Trophoblast cell (in vitro differentiated cells and primary cell): ENCODE data around the gene UBE2D2.
A peak's percentile ranks its signal among the peaks of the same experiment; 100 is the strongest.

Experiments used
- DNase-seq, 2 donors: peaks; one replicate each; pipeline ENCODE4 v3.0.0-alpha.2; 2016
- H2AFZ ChIP-seq: 2 replicates; pipeline ENCODE4 v1.6.1; 2013; ENCODE audit warnings: low read length, moderate library complexity, mild to moderate bottlenecking; ENCODE audit not compliant: insufficient read depth, poor library complexity
- H2AK5ac ChIP-seq: 2 replicates; pipeline ENCODE4 v1.6.1; 2013; ENCODE audit warnings: mild to moderate bottlenecking, low read length
- H2BK120ac ChIP-seq: 2 replicates; pipeline ENCODE4 v1.6.1; 2013; ENCODE audit warnings: low read length, mild to moderate bottlenecking, moderate library complexity; ENCODE audit not compliant: insufficient read depth, poor library complexity
- H2BK12ac ChIP-seq: 2 replicates; pipeline ENCODE4 v1.6.1; 2013; ENCODE audit warnings: mild to moderate bottlenecking, low read length, moderate library complexity
- H2BK5ac ChIP-seq: 2 replicates; pipeline ENCODE4 v1.6.1; 2013; ENCODE audit warnings: low read length, low read depth, moderate library complexity, mild to moderate bottlenecking; ENCODE audit not compliant: poor library complexity
- H3K14ac ChIP-seq: 2 replicates; pipeline ENCODE4 v1.6.1; 2013; ENCODE audit warnings: mild to moderate bottlenecking, low read length
- H3K18ac ChIP-seq: 2 replicates; pipeline ENCODE4 v1.6.1; 2013; ENCODE audit warnings: mild to moderate bottlenecking, low read length
- H3K23ac ChIP-seq: 2 replicates; pipeline ENCODE4 v1.6.1; 2013; ENCODE audit warnings: low read length
- H3K27ac ChIP-seq: 2 replicates; pipeline ENCODE4 v1.5.1; 2013; ENCODE audit warnings: low read depth, mild to moderate bottlenecking, inconsistent platforms, low read length, moderate library complexity
- H3K27me3 ChIP-seq: 2 replicates; pipeline ENCODE4 v1.6.1; 2013; ENCODE audit warnings: inconsistent platforms, mild to moderate bottlenecking, low read length, moderate library complexity; ENCODE audit not compliant: insufficient read depth
- H3K36me3 ChIP-seq, 2 experiments: 1 replicate in 1 of 2; 2 replicates in 1 of 2; pipeline ENCODE4 v1.6.1; 2013; ENCODE audit warnings: low read length in 2 of 2, mild to moderate bottlenecking in 2 of 2, moderate library complexity in 1 of 2; ENCODE audit not compliant: insufficient read depth in 2 of 2, control insufficient read depth in 1 of 2
- H3K4ac ChIP-seq: 2 replicates; pipeline ENCODE4 v1.6.1; 2013; ENCODE audit warnings: low read depth, mild to moderate bottlenecking, low read length, moderate library complexity
- H3K4me1 ChIP-seq, 2 experiments: 1 replicate in 1 of 2; 2 replicates in 1 of 2; pipeline ENCODE4 v1.6.1; 2013; ENCODE audit warnings: low read length in 2 of 2, mild to moderate bottlenecking in 2 of 2, moderate library complexity in 1 of 2; ENCODE audit not compliant: insufficient read depth in 2 of 2, control insufficient read depth in 1 of 2
- H3K4me2 ChIP-seq: 2 replicates; pipeline ENCODE4 v1.6.1; 2013; ENCODE audit warnings: inconsistent platforms, mild to moderate bottlenecking, low read length, moderate library complexity
- H3K4me3 ChIP-seq: 2 replicates; pipeline ENCODE4 v1.5.1; 2013; ENCODE audit warnings: mild to moderate bottlenecking, low read depth, low read length, inconsistent platforms
- H3K79me1 ChIP-seq: one replicate; pipeline ENCODE4 v1.6.1; 2013; ENCODE audit warnings: low read length
- H3K79me2 ChIP-seq: 2 replicates; pipeline ENCODE4 v1.6.1; 2013; ENCODE audit warnings: low read length, mild to moderate bottlenecking; ENCODE audit not compliant: control insufficient read depth, insufficient read depth, poor library complexity
- H3K9ac ChIP-seq: 2 replicates; pipeline ENCODE4 v1.6.1; 2013; ENCODE audit warnings: mild to moderate bottlenecking, low read length
- H3K9me3 ChIP-seq: 2 replicates; pipeline ENCODE4 v1.6.1; 2013; ENCODE audit warnings: low read depth, mild to moderate bottlenecking, control low read depth, inconsistent platforms, low read length; ENCODE audit not compliant: insufficient read depth
- H4K12ac ChIP-seq: 2 replicates; pipeline ENCODE4 v1.6.1; 2013; ENCODE audit warnings: low read depth, mild to moderate bottlenecking, low read length, moderate library complexity
- H4K8ac ChIP-seq: 2 replicates; pipeline ENCODE4 v1.6.1; 2013; ENCODE audit warnings: low read depth, mild to moderate bottlenecking, low read length, moderate library complexity
- H4K91ac ChIP-seq: one replicate; pipeline ENCODE4 v1.6.1; 2013; ENCODE audit warnings: low read depth, mild to moderate bottlenecking, low read length, moderate library complexity
- WGBS: extraction: QIAGEN DNeasy Blood & Tissue Kit; methylation state at CpG from one replicate; pipeline ENCODE4 v1.1.7; 2013; ENCODE audit warnings: missing lambda C conversion rate; ENCODE audit not compliant: insufficient read length, insufficient coverage; ENCODE audit errors: extremely low coverage; 5-methylcytosine and 5-hydroxymethylcytosine counted together

Gene UBE2D2

DNA sequence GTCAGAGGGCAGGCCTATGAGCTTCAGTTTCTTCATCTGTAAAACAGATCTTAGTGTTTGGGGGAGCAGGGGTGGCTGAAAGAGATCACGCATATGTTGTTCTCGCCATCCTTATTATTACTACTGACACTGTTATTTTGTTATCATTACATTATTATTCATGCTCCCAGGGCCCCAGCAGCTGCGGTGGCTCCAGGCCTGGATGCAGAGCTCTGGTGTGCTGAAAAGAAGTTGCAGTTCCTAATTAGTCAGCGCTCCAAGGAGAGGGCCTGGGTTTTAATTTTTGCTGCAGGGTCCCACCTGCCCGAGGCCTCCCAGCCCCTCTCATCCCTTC lies 106.6 kb downstream of the UBE2D2 start:
- Histone ChIP-seq H3K18ac (peak overlapping the region; percentile 19), H2AK5ac (no peak overlapping the region), H3K4ac (peak overlapping the region; percentile 42), H4K8ac (no peak overlapping the region), H3K23ac (no peak overlapping the region), H3K36me3 (peaks cover 45 to 58% of the 10 kb centered on the region in 2 experiments), H2BK120ac (no peak overlapping the region), H3K27ac (peak overlapping the region; percentile 70), H2BK12ac (no peak overlapping the region), H4K12ac (no peak overlapping the region), H2AFZ (no peak overlapping the region), H3K4me2 (no peak overlapping the region), H3K14ac (no peak overlapping the region), H3K4me1 (peaks cover 55 to 66% of the 10 kb centered on the region in 2 experiments), H4K91ac (peak overlapping the region; percentile 13), H3K79me1 (peaks cover 27% of the 10 kb centered on the region), H2BK5ac (no peak overlapping the region), H3K9ac (no peak overlapping the region), H3K9me3 (no peaks in the 10 kb centered on the region), H3K4me3 (no peak overlapping the region), H3K27me3 (no peaks in the 10 kb centered on the region), H3K79me2 (peaks cover 47% of the 10 kb centered on the region)
- no CpG with 5 or more reads among the region's 5 CpGs for WGBS
- no peak for DNase-seq

DNA sequence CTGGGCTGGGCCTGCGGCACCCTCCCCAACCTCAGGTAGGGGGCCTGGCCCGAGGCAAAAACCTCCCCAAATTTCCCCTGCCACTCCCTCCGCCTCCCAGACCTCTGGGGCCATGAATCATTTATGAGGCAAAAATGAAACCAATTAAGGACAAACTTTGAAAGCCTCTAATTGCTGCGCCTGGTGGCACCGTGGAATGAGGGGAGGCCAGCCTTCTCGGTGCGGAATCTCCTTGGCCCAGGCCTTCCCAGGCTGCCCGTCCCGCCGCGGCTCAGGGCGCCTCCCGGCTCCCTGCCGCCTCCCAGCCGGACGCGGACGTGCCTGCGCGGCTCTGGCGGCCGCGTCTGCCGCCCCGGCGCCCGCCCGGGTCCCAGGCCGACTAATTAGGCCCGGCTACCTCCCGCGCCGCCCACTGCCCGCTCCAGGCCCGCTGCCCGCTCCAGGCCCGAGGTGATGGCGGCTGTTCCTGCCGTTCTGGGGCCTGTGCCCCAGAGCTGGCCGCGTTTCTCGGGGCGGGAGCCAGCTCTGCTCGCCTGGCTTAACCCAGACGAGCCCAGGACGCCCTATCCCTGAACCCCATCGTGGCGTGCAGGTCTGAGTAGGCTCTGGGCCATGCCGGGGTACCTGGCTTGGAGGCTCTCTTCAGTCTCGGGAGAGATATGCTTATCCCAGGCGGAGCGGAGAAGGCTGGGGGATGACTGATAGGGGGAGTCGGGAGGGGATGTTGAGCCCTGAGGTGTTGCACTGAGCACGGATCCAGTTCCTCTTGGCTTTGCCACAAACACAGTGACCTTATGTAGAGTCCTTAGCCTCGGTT lies 107.1 kb downstream of the UBE2D2 start:
- H2AFZ ChIP-seq, result no peak overlapping the region
- no peak overlapping the region for H2BK5ac ChIP-seq
- H2BK12ac ChIP-seq, result no peak overlapping the region
- no peaks in the 10 kb centered on the region for H3K27me3 ChIP-seq
- peaks cover 58 to 68% of the 10 kb centered on the region in 2 experiments for H3K4me1 ChIP-seq
- H3K4ac ChIP-seq, result peak overlapping the region; percentile 62
- H3K4me3 ChIP-seq, result no peak overlapping the region
- peak overlapping the region; percentile 70 for H3K27ac ChIP-seq
- no peak overlapping the region for H4K12ac ChIP-seq
- H3K4me2 ChIP-seq, result peak overlapping the region; percentile 6
- H3K23ac ChIP-seq, result no peak overlapping the region
- peaks cover 42 to 57% of the 10 kb centered on the region in 2 experiments for H3K36me3 ChIP-seq
- no peak overlapping the region for H3K14ac ChIP-seq
- H3K9ac ChIP-seq, result no peak overlapping the region
- peaks cover 47% of the 10 kb centered on the region for H3K79me2 ChIP-seq
- no CpG with 5 or more reads among the region's 55 CpGs for WGBS
- H2BK120ac ChIP-seq, result peak overlapping the region; percentile 11
- peaks cover 27% of the 10 kb centered on the region for H3K79me1 ChIP-seq
- H3K9me3 ChIP-seq, result no peaks in the 10 kb centered on the region
- DNase-seq, result peak in 1 of 2 donors; percentile 36
- peak overlapping the region; percentile 9 for H4K8ac ChIP-seq
- H2AK5ac ChIP-seq, result no peak overlapping the region
- peak overlapping the region; percentile 58 for H4K91ac ChIP-seq
- peak overlapping the region; percentile 19 for H3K18ac ChIP-seq

DNA sequence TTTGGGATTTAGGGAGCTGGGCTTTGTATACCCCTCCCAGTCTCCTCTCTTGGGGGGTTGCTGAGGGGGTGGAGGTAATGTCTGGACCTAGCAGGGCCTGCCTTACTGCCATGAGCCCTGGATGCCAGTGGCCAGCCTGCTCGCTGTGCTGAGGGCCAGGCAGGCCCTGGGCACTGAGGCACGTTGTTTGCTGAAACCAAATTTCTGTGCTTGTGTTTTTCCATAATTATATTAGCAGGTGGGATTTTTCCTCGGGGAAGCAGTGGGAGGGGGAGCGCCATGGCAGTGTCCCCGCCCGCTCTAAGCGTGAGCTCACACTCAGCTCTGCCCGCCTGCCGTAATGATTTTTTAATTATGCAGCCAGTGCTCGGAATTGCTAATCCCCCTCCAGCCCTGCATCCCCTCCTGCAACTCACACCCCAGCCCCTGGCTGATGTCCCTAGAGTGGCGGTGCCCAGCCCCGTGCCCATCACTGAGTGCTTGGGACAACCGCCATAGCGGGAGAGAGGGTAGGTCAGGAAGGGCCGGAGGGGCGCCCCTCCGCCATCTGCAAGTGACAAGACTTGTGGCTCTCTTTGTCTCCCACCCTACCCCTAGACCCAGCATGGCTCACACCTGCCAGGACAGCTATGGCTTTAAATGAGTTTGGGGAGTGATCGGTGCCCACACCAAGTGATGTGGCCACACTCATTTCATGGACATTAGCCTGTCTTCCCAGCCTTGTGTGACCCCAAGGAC lies 108.0 kb downstream of the UBE2D2 start:
- no peaks in the 10 kb centered on the region for H3K27me3 ChIP-seq
- peaks cover 27% of the 10 kb centered on the region for H3K79me1 ChIP-seq
- no peak overlapping the region for H2BK5ac ChIP-seq
- peak overlapping the region; percentile 6 for H2BK12ac ChIP-seq
- H4K8ac ChIP-seq, result no peak overlapping the region
- H3K9me3 ChIP-seq, result no peaks in the 10 kb centered on the region
- peaks cover 45% of the 10 kb centered on the region for H3K79me2 ChIP-seq
- no CpG with 5 or more reads among the region's 18 CpGs for WGBS
- peak overlapping the region; percentile 58 for H4K91ac ChIP-seq
- no peak for DNase-seq
- H3K9ac ChIP-seq, result no peak overlapping the region
- H3K4me3 ChIP-seq, result no peak overlapping the region
- no peak overlapping the region for H3K27ac ChIP-seq
- H4K12ac ChIP-seq, result no peak overlapping the region
- H2BK120ac ChIP-seq, result peak overlapping the region; percentile 11
- no peak overlapping the region for H2AK5ac ChIP-seq
- H3K14ac ChIP-seq, result peak overlapping the region; percentile 29
- H3K4ac ChIP-seq, result peak overlapping the region; percentile 62
- no peak overlapping the region for H3K4me2 ChIP-seq
- peaks cover 37 to 50% of the 10 kb centered on the region in 2 experiments for H3K36me3 ChIP-seq
- H2AFZ ChIP-seq, result no peak overlapping the region
- H3K23ac ChIP-seq, result no peak overlapping the region
- H3K18ac ChIP-seq, result peak overlapping the region; percentile 25
- H3K4me1 ChIP-seq, result peaks cover 58 to 67% of the 10 kb centered on the region in 2 experiments

DNA sequence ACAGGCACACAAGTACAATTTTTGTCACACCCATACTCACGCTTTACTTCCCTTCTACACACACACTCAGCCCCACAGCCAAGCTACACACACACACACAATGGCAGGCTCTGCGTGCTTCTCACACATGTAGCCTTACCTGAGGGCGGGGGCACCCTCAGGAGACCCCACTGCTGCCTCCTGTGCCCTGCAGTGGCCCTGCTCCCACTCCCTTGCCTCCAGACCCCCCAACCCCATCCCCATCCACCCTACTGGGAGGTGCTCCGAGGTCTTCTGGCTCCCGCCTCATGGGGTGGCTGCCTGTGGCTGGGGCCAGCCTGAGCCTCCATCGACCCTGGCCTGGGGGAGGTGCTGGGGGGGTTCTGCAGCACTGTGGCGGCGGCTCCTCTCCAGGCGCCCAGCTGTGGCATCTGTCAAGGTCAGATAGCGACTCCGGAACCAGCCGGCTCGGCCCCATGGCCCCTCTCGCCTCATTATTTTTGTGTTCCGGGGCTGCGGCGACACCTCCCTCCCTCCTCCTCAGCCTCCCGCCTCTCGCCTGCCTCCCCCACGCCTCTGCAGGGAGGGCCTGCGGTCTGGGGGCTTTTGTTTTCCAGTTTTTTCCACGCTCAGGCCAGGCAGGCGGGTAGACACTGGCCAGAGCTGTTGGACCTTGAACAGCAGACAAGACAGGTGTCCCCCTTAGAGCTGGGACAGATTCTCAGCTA lies 108.7 kb downstream of the UBE2D2 start:
- Histone ChIP-seq H3K9me3 (no peaks in the 10 kb centered on the region), H3K27me3 (no peaks in the 10 kb centered on the region), H2AK5ac (no peak overlapping the region), H3K4me2 (no peak overlapping the region), H3K36me3 (peaks cover 34 to 43% of the 10 kb centered on the region in 2 experiments), H3K18ac (peak overlapping the region; percentile 23), H2BK12ac (no peak overlapping the region), H2AFZ (no peak overlapping the region), H2BK120ac (no peak overlapping the region), H3K79me1 (peaks cover 27% of the 10 kb centered on the region), H4K91ac (peak overlapping the region; percentile 23), H3K4me1 (peaks cover 58 to 70% of the 10 kb centered on the region in 2 experiments), H4K8ac (no peak overlapping the region), H3K4ac (peak overlapping the region; percentile 50), H3K4me3 (no peak overlapping the region), H3K23ac (no peak overlapping the region), H3K79me2 (peaks cover 42% of the 10 kb centered on the region), H2BK5ac (no peak overlapping the region), H4K12ac (no peak overlapping the region), H3K9ac (no peak overlapping the region), H3K14ac (peak overlapping the region; percentile 29), H3K27ac (no peak overlapping the region)
- WGBS, result no CpG with 5 or more reads among the region's 23 CpGs
- no peak for DNase-seq
